Measurements from ENCODE around the gene MTG2.

Gene MTG2

DNA sequence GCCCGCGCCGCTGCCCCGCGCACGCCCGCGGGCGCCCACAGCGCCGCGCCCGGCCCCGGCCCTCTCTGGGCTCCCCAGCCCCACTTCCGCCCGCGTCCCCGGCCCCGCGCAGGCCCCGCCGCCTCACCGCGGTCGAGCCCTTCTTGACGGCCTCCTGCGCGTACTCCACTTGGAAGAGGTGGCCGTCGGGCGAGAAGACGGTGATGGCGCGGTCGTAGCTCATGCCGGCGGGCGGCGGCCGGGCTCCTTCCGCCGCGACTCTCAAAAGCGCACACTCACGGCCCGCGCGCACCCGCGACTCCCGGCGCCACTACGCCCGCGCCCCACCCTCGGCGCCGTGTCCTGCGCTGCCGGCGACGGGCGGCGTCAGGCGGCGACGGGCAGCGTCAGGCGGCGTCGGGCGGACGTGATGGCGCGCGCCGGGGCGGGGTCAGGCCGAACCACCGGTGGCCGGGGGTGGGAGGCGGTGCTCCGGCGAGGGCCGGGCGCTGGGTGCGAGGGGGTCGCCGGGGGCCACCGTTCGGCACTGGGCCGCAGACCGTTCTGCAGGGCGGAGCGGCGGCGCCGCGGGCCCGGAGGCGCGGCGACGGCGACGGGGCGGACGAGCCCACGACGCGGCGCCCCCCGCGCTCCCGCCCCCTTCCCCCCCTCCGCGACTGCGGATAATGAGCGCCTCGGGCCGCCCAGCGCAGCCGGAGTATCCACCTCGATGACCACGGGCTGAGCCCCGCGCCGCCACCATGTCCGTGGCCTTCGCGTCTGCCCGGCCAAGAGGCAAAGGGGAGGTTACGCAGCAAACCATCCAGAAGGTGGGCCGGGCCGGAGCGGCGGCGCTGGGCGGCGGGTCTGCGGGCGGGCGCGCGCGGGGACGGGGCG is 39.5 kb upstream of the MTG2 start, which contains the start of the genes PSMA7 and SS18L1:
Gene PSMA7, minus strand, starts transcription at position 314 of the 876 bp plus-strand sequence. Its CDS starts 91 bp downstream, at position 223.
Gene SS18L1, plus strand, starts transcription at position 689 of the 876 bp plus-strand sequence. Its CDS starts 52 bp downstream, at position 741.
- peak within 1 kb of the TSS; percentile 98 for H3K4me2 ChIP-seq (ENCODE audit: low read length)
- peak within 1 kb of the TSS; percentile 70 for H3K27ac ChIP-seq (ENCODE audit: low read length)
- peaks cover 19% of the 10 kb centered on the region for H3K4me1 ChIP-seq (ENCODE audit: low read length)
- peaks cover 34% of the 10 kb centered on the region for H3K36me3 ChIP-seq (replicated peaks; ENCODE audit: low read depth, low read length)
- peaks cover 68% of the 10 kb centered on the region for H4K20me1 ChIP-seq (ENCODE audit: insufficient read depth, low read length)
- no peak for TF ChIP-seq EZH2phosphoT487 (IDR thresholded peaks at IDR 0.05; ENCODE audit: low read depth)
- TF ChIP-seq, protein P1, sequence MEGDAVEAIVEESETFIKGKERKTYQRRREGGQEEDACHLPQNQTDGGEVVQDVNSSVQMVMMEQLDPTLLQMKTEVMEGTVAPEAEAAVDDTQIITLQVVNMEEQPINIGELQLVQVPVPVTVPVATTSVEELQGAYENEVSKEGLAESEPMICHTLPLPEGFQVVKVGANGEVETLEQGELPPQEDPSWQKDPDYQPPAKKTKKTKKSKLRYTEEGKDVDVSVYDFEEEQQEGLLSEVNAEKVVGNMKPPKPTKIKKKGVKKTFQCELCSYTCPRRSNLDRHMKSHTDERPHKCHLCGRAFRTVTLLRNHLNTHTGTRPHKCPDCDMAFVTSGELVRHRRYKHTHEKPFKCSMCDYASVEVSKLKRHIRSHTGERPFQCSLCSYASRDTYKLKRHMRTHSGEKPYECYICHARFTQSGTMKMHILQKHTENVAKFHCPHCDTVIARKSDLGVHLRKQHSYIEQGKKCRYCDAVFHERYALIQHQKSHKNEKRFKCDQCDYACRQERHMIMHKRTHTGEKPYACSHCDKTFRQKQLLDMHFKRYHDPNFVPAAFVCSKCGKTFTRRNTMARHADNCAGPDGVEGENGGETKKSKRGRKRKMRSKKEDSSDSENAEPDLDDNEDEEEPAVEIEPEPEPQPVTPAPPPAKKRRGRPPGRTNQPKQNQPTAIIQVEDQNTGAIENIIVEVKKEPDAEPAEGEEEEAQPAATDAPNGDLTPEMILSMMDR (IDR thresholded peaks at IDR 0.05; ENCODE audit: low read depth, low read length) = no peak
- no peaks in the 10 kb centered on the region for H3K9me3 ChIP-seq (ENCODE audit: insufficient read depth, low read length)
- peak within 1 kb of the TSS; percentile 84 for H3K4me3 ChIP-seq (ENCODE audit: low read length)
- H3K9ac ChIP-seq (ENCODE audit: low read length) = peak within 1 kb of the TSS; percentile 75
- H3K27me3 ChIP-seq (ENCODE audit: low read depth, low read length) = no peaks in the 10 kb centered on the region
- H2AFZ ChIP-seq (ENCODE audit: low read depth, low read length) = no peak within 1 kb of the TSS
- peaks cover 95% of the 10 kb centered on the region for H3K79me2 ChIP-seq (ENCODE audit: low read length)

DNA sequence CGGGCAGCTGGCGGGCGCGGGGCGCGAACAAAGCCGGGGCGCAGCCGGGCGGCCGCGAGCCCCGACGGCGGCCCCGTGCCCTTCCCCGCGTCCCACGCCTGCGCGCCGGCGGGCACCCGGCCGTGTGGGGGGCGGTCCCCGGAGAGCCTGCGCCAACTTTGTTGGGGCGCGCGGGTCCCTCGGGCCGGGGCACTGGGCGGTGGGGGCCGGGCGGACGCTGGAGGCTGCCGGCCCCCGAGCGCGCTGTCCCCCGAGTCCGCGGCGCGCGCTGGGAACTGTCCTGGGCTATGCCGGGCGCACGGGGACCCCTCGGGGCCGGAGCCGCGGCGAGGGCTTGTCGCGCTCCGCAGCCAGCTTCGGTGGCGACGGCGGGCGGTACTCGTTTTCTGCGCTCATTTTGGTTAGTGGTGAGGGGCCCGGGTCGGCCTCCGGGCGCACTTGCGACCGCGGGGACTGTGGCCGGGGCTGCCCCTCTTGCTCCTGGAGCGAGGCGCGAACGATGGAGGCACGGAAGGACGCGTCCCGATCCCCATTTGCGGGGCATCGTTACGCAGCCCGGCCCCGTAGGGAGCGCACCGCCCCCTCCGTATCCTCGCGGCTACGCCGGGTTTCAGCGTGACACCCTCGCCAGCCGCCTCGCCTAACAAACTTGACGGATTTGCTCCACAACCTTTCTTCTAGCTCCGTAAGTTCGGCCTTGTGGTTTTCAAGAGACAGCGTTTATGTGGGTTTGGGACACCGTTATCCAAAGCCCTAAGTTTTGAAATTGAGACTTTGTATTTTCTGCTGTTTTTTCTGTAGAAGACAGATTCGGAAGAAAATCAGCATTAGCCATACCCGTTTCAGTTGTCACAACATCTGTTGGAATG is 38.6 kb upstream of the MTG2 start:
- peak overlapping the region; percentile 69 for H3K9ac ChIP-seq (ENCODE audit: low read length)
- peaks cover 71% of the 10 kb centered on the region for H4K20me1 ChIP-seq (ENCODE audit: insufficient read depth, low read length)
- TF ChIP-seq, protein P1 (IDR thresholded peaks at IDR 0.05; ENCODE audit: low read depth, low read length) = no peak
- no peak for TF ChIP-seq EZH2phosphoT487 (IDR thresholded peaks at IDR 0.05; ENCODE audit: low read depth)
- H3K4me3 ChIP-seq (ENCODE audit: low read length) = peak overlapping the region; percentile 84
- H3K36me3 ChIP-seq (replicated peaks; ENCODE audit: low read depth, low read length) = peaks cover 28% of the 10 kb centered on the region
- no peak overlapping the region for H2AFZ ChIP-seq (ENCODE audit: low read depth, low read length)
- no peak overlapping the region for H3K27ac ChIP-seq (ENCODE audit: low read length)
- no peaks in the 10 kb centered on the region for H3K9me3 ChIP-seq (ENCODE audit: insufficient read depth, low read length)
- no peaks in the 10 kb centered on the region for H3K27me3 ChIP-seq (ENCODE audit: low read depth, low read length)
- peak overlapping the region; percentile 90 for H3K4me2 ChIP-seq (ENCODE audit: low read length)
- H3K79me2 ChIP-seq (ENCODE audit: low read length) = peaks cover 95% of the 10 kb centered on the region
- H3K4me1 ChIP-seq (ENCODE audit: low read length) = peaks cover 19% of the 10 kb centered on the region

DNA sequence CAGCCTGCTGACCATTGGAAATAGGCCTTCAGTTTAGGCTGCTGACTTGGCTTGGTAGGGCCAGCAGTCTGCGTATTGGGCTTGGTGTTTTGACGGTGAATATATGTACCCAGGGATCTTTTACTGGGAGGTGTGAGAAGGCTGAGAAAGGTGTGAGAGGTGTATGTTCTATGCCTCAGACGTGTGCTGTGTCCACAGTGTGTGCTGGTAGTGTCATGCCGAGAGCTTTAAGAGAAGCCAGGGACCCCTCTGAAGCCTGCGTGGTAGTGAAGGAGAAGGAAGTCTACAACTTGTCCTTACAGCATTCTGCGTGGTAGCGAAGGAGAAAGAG is 37.2 kb upstream of the MTG2 start:
- H2AFZ ChIP-seq (ENCODE audit: low read depth, low read length) = no peak overlapping the region
- no peak overlapping the region for H3K4me3 ChIP-seq (ENCODE audit: low read length)
- TF ChIP-seq, protein P1 (IDR thresholded peaks at IDR 0.05; ENCODE audit: low read depth, low read length) = no peak
- TF ChIP-seq EZH2phosphoT487 (IDR thresholded peaks at IDR 0.05; ENCODE audit: low read depth) = no peak
- no peaks in the 10 kb centered on the region for H3K9me3 ChIP-seq (ENCODE audit: insufficient read depth, low read length)
- H3K9ac ChIP-seq (ENCODE audit: low read length) = no peak overlapping the region
- H3K4me2 ChIP-seq (ENCODE audit: low read length) = no peak overlapping the region
- H3K79me2 ChIP-seq (ENCODE audit: low read length) = peaks cover 94% of the 10 kb centered on the region
- no peak overlapping the region for H3K27ac ChIP-seq (ENCODE audit: low read length)
- peaks cover 68% of the 10 kb centered on the region for H4K20me1 ChIP-seq (ENCODE audit: insufficient read depth, low read length)
- peaks cover 14% of the 10 kb centered on the region for H3K36me3 ChIP-seq (replicated peaks; ENCODE audit: low read depth, low read length)
- peaks cover 19% of the 10 kb centered on the region for H3K4me1 ChIP-seq (ENCODE audit: low read length)
- no peaks in the 10 kb centered on the region for H3K27me3 ChIP-seq (ENCODE audit: low read depth, low read length)
